NK-92 (cell line): ENCODE data around the gene PKIB.

Experiments used
- DNase-seq: peaks from one replicate; lab custom pipeline; 2025; ENCODE audit not compliant: unreplicated experiment; lab: John Stamatoyannopoulos, UW

The PKIB gene

GRCh38 chr6:122704066-122704465 lies 93.9 kb downstream of the PKIB start:
- DNase-seq: no peak

- no peak for DNase-seq
Observed at GRCh38 chr6:122709922-122710512, 99.8 kb downstream of the PKIB start.

GRCh38 chr6:122710908-122711635 lies 100.9 kb downstream of the PKIB start:
- no peak for DNase-seq

- DNase-seq: no peak
Observed at GRCh38 chr6:122712093-122712447, 101.9 kb downstream of the PKIB start.

GRCh38 chr6:122712448-122713137 lies 102.4 kb downstream of the PKIB start:
- DNase-seq: no peak

GRCh38 chr6:122713138-122713537 lies 102.9 kb downstream of the PKIB start:
- DNase-seq: no peak

GRCh38 chr6:122714059-122714458 lies 103.9 kb downstream of the PKIB start:
- DNase-seq: no peak

GRCh38 chr6:122715725-122716124 lies 105.5 kb downstream of the PKIB start:
- no peak for DNase-seq

- no peak for DNase-seq
Observed at GRCh38 chr6:122717350-122717749, 107.1 kb downstream of the PKIB start.

GRCh38 chr6:122718616-122719015 lies 108.4 kb downstream of the PKIB start:
- DNase-seq: no peak

- DNase-seq: no peak
Observed at GRCh38 chr6:122719176-122719575, 109.0 kb downstream of the PKIB start.

- DNase-seq: no peak
Observed at GRCh38 chr6:122722746-122723145, 112.5 kb downstream of the PKIB start.

GRCh38 chr6:122726649-122727048 lies 116.4 kb downstream of the PKIB start:
- DNase-seq: no peak

GRCh38 chr6:122727244-122727643 lies 117.0 kb downstream of the PKIB start:
- DNase-seq: no peak

GRCh38 chr6:122730334-122730733 lies 120.1 kb downstream of the PKIB start:
- no peak for DNase-seq

GRCh38 chr6:122730775-122731386 lies 120.7 kb downstream of the PKIB start:
- DNase-seq: no peak

GRCh38 chr6:122733259-122733658 lies 123.1 kb downstream of the PKIB start:
- DNase-seq: no peak

- DNase-seq: no peak
Observed at GRCh38 chr6:122734529-122735395, 124.6 kb downstream of the PKIB start.

- DNase-seq: no peak
Observed at GRCh38 chr6:122735582-122735981, 125.4 kb downstream of the PKIB start.

GRCh38 chr6:122736163-122736562 lies 126.0 kb downstream of the PKIB start:
- no peak for DNase-seq

GRCh38 chr6:122736616-122737015 lies 126.4 kb downstream of the PKIB start:
- DNase-seq: no peak
